GM10266 (cell line): Measurements from ENCODE around the gene ASIP.

Experiments used
- DNase-seq: peaks from one replicate; pipeline ENCODE4 v3.0.0; 2012; ENCODE audit errors: extremely low spot score
- TF ChIP-seq, protein P1 (sequence below): IDR thresholded peaks from 2 replicates; pipeline ENCODE4 v1.5.1; 2012; ENCODE audit warnings: mild to moderate bottlenecking, low read depth; ENCODE audit not compliant: control insufficient read depth, insufficient read depth; ENCODE audit errors: missing control alignments

Gene ASIP

DNA sequence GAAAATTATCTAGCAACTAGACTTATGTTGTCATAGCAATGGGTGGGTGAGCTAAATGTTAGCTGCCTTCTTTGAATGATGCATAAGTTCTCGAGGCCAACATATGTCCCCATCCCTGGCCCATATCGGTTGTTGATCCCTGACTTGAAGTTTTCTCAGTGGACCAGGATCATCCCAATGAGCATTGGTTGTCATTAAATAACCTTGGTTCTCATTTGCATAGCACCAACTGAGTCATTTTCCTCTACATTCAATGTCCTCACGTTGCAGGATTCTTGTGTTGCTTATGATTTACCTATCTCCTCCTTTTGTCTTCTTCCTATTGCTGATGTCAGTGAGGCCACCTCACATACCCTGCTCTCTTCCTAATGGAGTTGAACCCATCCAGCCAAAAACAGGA lies 74.0 kb downstream of the ASIP start:
- DNase-seq = no peak
- TF ChIP-seq, protein P1, sequence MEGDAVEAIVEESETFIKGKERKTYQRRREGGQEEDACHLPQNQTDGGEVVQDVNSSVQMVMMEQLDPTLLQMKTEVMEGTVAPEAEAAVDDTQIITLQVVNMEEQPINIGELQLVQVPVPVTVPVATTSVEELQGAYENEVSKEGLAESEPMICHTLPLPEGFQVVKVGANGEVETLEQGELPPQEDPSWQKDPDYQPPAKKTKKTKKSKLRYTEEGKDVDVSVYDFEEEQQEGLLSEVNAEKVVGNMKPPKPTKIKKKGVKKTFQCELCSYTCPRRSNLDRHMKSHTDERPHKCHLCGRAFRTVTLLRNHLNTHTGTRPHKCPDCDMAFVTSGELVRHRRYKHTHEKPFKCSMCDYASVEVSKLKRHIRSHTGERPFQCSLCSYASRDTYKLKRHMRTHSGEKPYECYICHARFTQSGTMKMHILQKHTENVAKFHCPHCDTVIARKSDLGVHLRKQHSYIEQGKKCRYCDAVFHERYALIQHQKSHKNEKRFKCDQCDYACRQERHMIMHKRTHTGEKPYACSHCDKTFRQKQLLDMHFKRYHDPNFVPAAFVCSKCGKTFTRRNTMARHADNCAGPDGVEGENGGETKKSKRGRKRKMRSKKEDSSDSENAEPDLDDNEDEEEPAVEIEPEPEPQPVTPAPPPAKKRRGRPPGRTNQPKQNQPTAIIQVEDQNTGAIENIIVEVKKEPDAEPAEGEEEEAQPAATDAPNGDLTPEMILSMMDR = no peak

DNA sequence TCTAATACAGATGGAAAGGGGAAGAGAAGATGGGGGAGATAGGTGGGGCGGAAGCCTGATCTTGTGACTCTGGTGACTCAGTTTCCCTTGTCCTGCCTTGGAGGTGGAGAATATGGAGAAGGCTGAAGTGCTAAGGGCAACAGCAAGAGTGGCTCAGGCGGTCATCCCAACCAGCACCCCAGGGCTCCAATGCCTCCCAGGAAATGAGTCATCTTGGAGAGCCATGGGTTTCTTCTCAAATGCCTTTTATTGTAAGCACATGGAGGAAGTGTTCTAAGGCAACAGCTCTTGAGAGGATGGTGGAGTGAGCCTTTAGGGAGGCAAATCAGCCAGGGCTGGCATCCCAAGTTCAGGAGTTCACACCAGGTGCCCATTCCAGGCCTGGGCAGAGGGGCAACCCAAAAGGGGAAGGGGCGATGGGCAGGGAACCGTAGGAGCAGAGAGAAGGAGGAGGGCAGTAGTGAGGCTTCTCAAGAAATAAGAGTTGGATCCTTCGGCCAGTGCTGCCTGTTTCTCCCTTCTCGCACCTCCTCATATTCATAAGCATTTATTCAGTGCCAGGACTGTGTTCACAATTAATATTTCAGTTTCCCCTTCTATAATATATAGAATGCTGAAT lies 75.1 kb downstream of the ASIP start:
- DNase-seq = no peak
- TF ChIP-seq, protein P1 = no peak
